T1000 (cell line): ENCODE results near the gene SDC4.

Experiments used
- DNase-seq: peaks from one replicate; lab custom pipeline; 2025; ENCODE audit warnings: mixed read lengths; lab: John Stamatoyannopoulos, UW

The SDC4 gene

GRCh38 chr20:45318948-45319347 lies 29.3 kb downstream of the SDC4 start:
- DNase-seq = no peak

GRCh38 chr20:45318386-45318939 lies 29.8 kb downstream of the SDC4 start:
- DNase-seq = no peak

- DNase-seq = no peak
Observed at GRCh38 chr20:45317826-45318225, 30.4 kb downstream of the SDC4 start.

- DNase-seq = no peak
Observed at GRCh38 chr20:45316150-45317080, 31.8 kb downstream of the SDC4 start.

GRCh38 chr20:45315672-45316071 lies 32.6 kb downstream of the SDC4 start:
- DNase-seq = no peak

- no peak for DNase-seq
Observed at GRCh38 chr20:45313943-45314342, 34.3 kb downstream of the SDC4 start.

- DNase-seq = no peak
Observed at GRCh38 chr20:45313065-45313695, 35.0 kb downstream of the SDC4 start.

- DNase-seq = no peak
Observed at GRCh38 chr20:45312241-45312640, 36.0 kb downstream of the SDC4 start.

- no peak for DNase-seq
Observed at GRCh38 chr20:45311589-45312211, 36.5 kb downstream of the SDC4 start.

- DNase-seq = no peak
Observed at GRCh38 chr20:45309075-45309474, 39.1 kb downstream of the SDC4 start.

- no peak for DNase-seq
Observed at GRCh38 chr20:45308117-45308778, 40.0 kb downstream of the SDC4 start, which contains the start of gene MATN4. TSS of gene MATN4 (minus strand) at chr20:45308299. CDS start at chr20:45305582, 2,717 bp downstream.

- DNase-seq = no peak
Observed at GRCh38 chr20:45307076-45307640, 41.1 kb downstream of the SDC4 start.

GRCh38 chr20:45306431-45306982 lies 41.7 kb downstream of the SDC4 start, which contains the start of gene RBPJL:
TSS of gene RBPJL (plus strand) at chr20:45306840. CDS start at chr20:45306923, 83 bp downstream.
- no peak for DNase-seq

GRCh38 chr20:45305262-45305661 lies 43.0 kb downstream of the SDC4 start:
- DNase-seq = no peak

- DNase-seq = no peak
Observed at GRCh38 chr20:45304464-45304999, 43.7 kb downstream of the SDC4 start.

GRCh38 chr20:45303586-45304463 lies 44.4 kb downstream of the SDC4 start:
- DNase-seq = no peak

- DNase-seq = no peak
Observed at GRCh38 chr20:45301824-45302271, 46.4 kb downstream of the SDC4 start.

GRCh38 chr20:45300961-45301360 lies 47.3 kb downstream of the SDC4 start:
- DNase-seq = no peak

GRCh38 chr20:45299786-45300185 lies 48.4 kb downstream of the SDC4 start:
- DNase-seq = no peak
